HG02642 (cell line): ENCODE results near the gene NLGN1.

Experiments used
- ATAC-seq: cut with Tn5 transposase; IDR thresholded peaks from one replicate; pipeline ENCODE4 v1.9.1; 2021; ENCODE audit warnings: mild to moderate bottlenecking; ENCODE audit not compliant: unreplicated experiment, poor library complexity

NLGN1 gene

GRCh38 chr3:174294616-174295015 is 897.1 kb downstream of the NLGN1 start:
- ATAC-seq = no peak

GRCh38 chr3:174295306-174296092 is 898.0 kb downstream of the NLGN1 start:
- no peak for ATAC-seq

GRCh38 chr3:174302746-174303315 is 905.3 kb downstream of the NLGN1 start:
- no peak for ATAC-seq

GRCh38 chr3:174303907-174304560 is 906.5 kb downstream of the NLGN1 start:
- ATAC-seq = no peak

- no peak for ATAC-seq
Measured at GRCh38 chr3:174308736-174309135, 911.2 kb downstream of the NLGN1 start.

GRCh38 chr3:174310475-174310983 is 913.0 kb downstream of the NLGN1 start:
- no peak for ATAC-seq

- no peak for ATAC-seq
Measured at GRCh38 chr3:174315225-174315624, 917.7 kb downstream of the NLGN1 start.

GRCh38 chr3:174317005-174317404 is 919.5 kb downstream of the NLGN1 start:
- no peak for ATAC-seq

GRCh38 chr3:174318181-174318580 is 920.6 kb downstream of the NLGN1 start:
- ATAC-seq = no peak

GRCh38 chr3:174321548-174321947 is 924.0 kb downstream of the NLGN1 start:
- no peak for ATAC-seq

- ATAC-seq = no peak
Measured at GRCh38 chr3:174322789-174323188, 925.2 kb downstream of the NLGN1 start.

GRCh38 chr3:174325171-174325570 is 927.6 kb downstream of the NLGN1 start:
- no peak for ATAC-seq

GRCh38 chr3:174325834-174326700 is 928.5 kb downstream of the NLGN1 start:
- no peak for ATAC-seq

- ATAC-seq = no peak
Measured at GRCh38 chr3:174329321-174329720, 931.8 kb downstream of the NLGN1 start.

- ATAC-seq = no peak
Measured at GRCh38 chr3:174330303-174330702, 932.8 kb downstream of the NLGN1 start.

- no peak for ATAC-seq
Measured at GRCh38 chr3:174331095-174331800, 933.7 kb downstream of the NLGN1 start.

GRCh38 chr3:174332391-174332790 is 934.8 kb downstream of the NLGN1 start:
- no peak for ATAC-seq

GRCh38 chr3:174333640-174334039 is 936.1 kb downstream of the NLGN1 start:
- no peak for ATAC-seq

- ATAC-seq = no peak
Measured at GRCh38 chr3:174334111-174334510, 936.6 kb downstream of the NLGN1 start.

- no peak for ATAC-seq
Measured at GRCh38 chr3:174335324-174335723, 937.8 kb downstream of the NLGN1 start.
